ENCODE data around the gene PCYT1A. TPM values are rescaled to one million over a fixed set of nuclear protein-coding genes. Genes with fewer than 3 reads are reported as not detected.

Gene PCYT1A
- total RNA-seq, 2 donors from 2014 or later = 30.9 to 47.8 TPM

- DNase-seq (no peak), ATAC-seq (no peak)
- H3K9me3 ChIP-seq = no peaks in the 10 kb centered on the region
- H3K27ac ChIP-seq = no peak overlapping the region
- TF ChIP-seq CTCF (IDR thresholded peaks at IDR 0.05) (no peak), POLR2A (IDR thresholded peaks at IDR 0.05) (no peak)
- 87 to 91% methylated on average over 4 of the region's 4 CpGs for WGBS, 2 donors
- H3K4me3 ChIP-seq = no peak overlapping the region
- H3K27me3 ChIP-seq = no peaks in the 10 kb centered on the region
- H3K4me1 ChIP-seq = no peaks in the 10 kb centered on the region
- peaks cover 7 to 11% of the 10 kb centered on the region in 2 donors for H3K36me3 ChIP-seq (replicated peaks in 1 of 2; ENCODE audit: insufficient read depth in 1 of 2, low read depth in 2 of 2)
- intact Hi-C loops (cut with DNase I) = no loop called here
Observed at GRCh38 chr3:196240424-196240823, 47.1 kb downstream of the PCYT1A start.

GRCh38 chr3:196238612-196239560 is 48.6 kb downstream of the PCYT1A start:
- peaks cover 7 to 11% of the 10 kb centered on the region in 2 donors for H3K36me3 ChIP-seq (replicated peaks in 1 of 2; ENCODE audit: insufficient read depth in 1 of 2, low read depth in 2 of 2)
- H3K27ac ChIP-seq = no peak overlapping the region
- TF ChIP-seq CTCF (IDR thresholded peaks at IDR 0.05) = no peak
- TF ChIP-seq POLR2A (IDR thresholded peaks at IDR 0.05) = no peak
- H3K9me3 ChIP-seq = no peaks in the 10 kb centered on the region
- ATAC-seq = no peak
- 74 to 79% methylated on average over 14 of the region's 14 CpGs for WGBS, 2 donors
- H3K4me3 ChIP-seq = no peak overlapping the region
- intact Hi-C loops (cut with DNase I) = no loop called here
- no peaks in the 10 kb centered on the region for H3K4me1 ChIP-seq
- no peak for DNase-seq
- no peaks in the 10 kb centered on the region for H3K27me3 ChIP-seq

- DNase-seq (no peak), ATAC-seq (no peak)
- 86 to 87% methylated on average over 5 of the region's 5 CpGs for WGBS, 2 donors
- no peaks in the 10 kb centered on the region for H3K27me3 ChIP-seq
- intact Hi-C loops (cut with DNase I) = no loop called here
- no peak overlapping the region for H3K4me3 ChIP-seq
- peaks cover 7 to 10% of the 10 kb centered on the region in 2 donors for H3K36me3 ChIP-seq (replicated peaks in 1 of 2; ENCODE audit: insufficient read depth in 1 of 2, low read depth in 2 of 2)
- no peaks in the 10 kb centered on the region for H3K4me1 ChIP-seq
- H3K9me3 ChIP-seq = no peaks in the 10 kb centered on the region
- TF ChIP-seq POLR2A (IDR thresholded peaks at IDR 0.05) = no peak
- TF ChIP-seq CTCF (IDR thresholded peaks at IDR 0.05) = no peak
- H3K27ac ChIP-seq = no peak overlapping the region
Observed at GRCh38 chr3:196237203-196237602, 50.3 kb downstream of the PCYT1A start.

GRCh38 chr3:196236223-196236622 is 51.3 kb downstream of the PCYT1A start:
- WGBS, 2 donors = 87 to 97% methylated on average over 8 of the region's 8 CpGs
- Histone ChIP-seq H3K9me3 (no peaks in the 10 kb centered on the region), H3K27me3 (no peaks in the 10 kb centered on the region), H3K4me1 (no peaks in the 10 kb centered on the region), H3K4me3 (no peak overlapping the region), H3K27ac (no peak overlapping the region), H3K36me3 (replicated peaks in 1 of 2; ENCODE audit: insufficient read depth in 1 of 2, low read depth in 2 of 2) (peaks cover 1 to 6% of the 10 kb centered on the region in 2 donors)
- TF ChIP-seq POLR2A (IDR thresholded peaks at IDR 0.05) = no peak
- no peak for TF ChIP-seq CTCF (IDR thresholded peaks at IDR 0.05)
- ATAC-seq = no peak
- DNase-seq = no peak
- intact Hi-C loops (cut with DNase I) = no loop called here
